Panc1 (cell line): ENCODE measurements around the gene CSF1. TPM values are rescaled to one million over a fixed set of nuclear protein-coding genes. Genes with fewer than 3 reads are reported as not detected.

Source experiments
- ATAC-seq: fragments of 200-7000 bp; cut with Tn5 transposase; 2 replicates; pipeline ENCODE4 v1.9.1; 2020; ENCODE audit warnings: mild to moderate bottlenecking, moderate library complexity
- BruUV-seq: library from RNA; stranded (reverse); fragments of 400-500 nt; replicated peaks from 2 replicates; lab custom pipeline; 2021; lab: Mats Ljungman, UMichigan
- CTCF ChIA-PET: fragments of 300-600 bp; sonication (Branson Sonifier 250); formaldehyde crosslinking; loops from one replicate; lab custom pipeline; 2022; ENCODE audit warnings: antibody characterized with exemption; lab: Charles Lee
- POLR2A ChIA-PET: fragments of 300-600 bp; sonication (Branson Sonifier 250); formaldehyde crosslinking; loops from one replicate; lab custom pipeline; 2022; ENCODE audit warnings: antibody characterized with exemption; lab: Charles Lee
- DNase-seq: peaks from one replicate; pipeline ENCODE4 v3.0.0-alpha.2; 2010; ENCODE audit warnings: low read depth, low spot score
- H3K27ac ChIP-seq: 2 replicates; pipeline ENCODE4 v1.5.1; 2011; ENCODE audit warnings: mild to moderate bottlenecking, low read length, inconsistent platforms
- H3K27me3 ChIP-seq: fragments of 200-500 bp; sonication (Bioruptor generic); 2 replicates; pipeline ENCODE4 v1.6.0; 2014; ENCODE audit warnings: low read length, inconsistent platforms; ENCODE audit not compliant: control insufficient read depth, insufficient read depth
- H3K36me3 ChIP-seq: fragments of 200-500 bp; sonication (Bioruptor generic); 2 replicates; pipeline ENCODE4 v1.5.1; 2014; ENCODE audit warnings: inconsistent platforms, mild to moderate bottlenecking, low read length, moderate library complexity; ENCODE audit not compliant: control insufficient read depth, insufficient read depth
- H3K4me1 ChIP-seq: 2 replicates; pipeline ENCODE4 v1.5.1; 2011; ENCODE audit warnings: inconsistent platforms, mild to moderate bottlenecking, low read length, moderate library complexity; ENCODE audit not compliant: control insufficient read depth, insufficient read depth
- H3K4me3 ChIP-seq, 2 experiments: 2 replicates each; pipeline ENCODE4 v1.5.1; 2011 to 2012; ENCODE audit warnings: low read depth in 2 of 2, low read length in 2 of 2, mild to moderate bottlenecking in 2 of 2, inconsistent platforms in 1 of 2, moderate library complexity in 1 of 2
- H3K9me3 ChIP-seq: fragments of 200-500 bp; sonication (Bioruptor generic); 2 replicates; pipeline ENCODE4 v1.5.1; 2014; ENCODE audit warnings: low read depth, mild to moderate bottlenecking, inconsistent platforms, low read length, moderate library complexity; ENCODE audit not compliant: control insufficient read depth, insufficient read depth
- CTCF ChIP-seq: fragments of 450-650 bp; IDR thresholded peaks from 2 replicates; pipeline ENCODE4 v1.5.1; 2017; ENCODE audit warnings: mild to moderate bottlenecking
- POLR2AphosphoS5 ChIP-seq: IDR thresholded peaks from 2 replicates; pipeline ENCODE4 v1.6.1; 2012; ENCODE audit warnings: mild to moderate bottlenecking, low read depth, low read length, moderate library complexity
- REST ChIP-seq, 2 experiments: IDR thresholded peaks; 2 replicates each; pipeline ENCODE4 v1.6.1; 2011 to 2012; ENCODE audit warnings: low read depth in 2 of 2, control low read depth in 1 of 2, low read length in 1 of 2, mild to moderate bottlenecking in 1 of 2, moderate library complexity in 1 of 2; ENCODE audit not compliant: insufficient read depth in 1 of 2
- SIN3A ChIP-seq: IDR thresholded peaks from 2 replicates; pipeline ENCODE4 v1.6.1; 2012; ENCODE audit warnings: low read depth, mild to moderate bottlenecking, low read length, moderate library complexity, borderline replicate concordance; ENCODE audit not compliant: insufficient read depth
- TCF7L2 ChIP-seq: IDR thresholded peaks from 2 replicates; pipeline ENCODE4 v1.6.1; 2011; ENCODE audit warnings: mild to moderate bottlenecking, low read depth, low read length, inconsistent platforms
- in situ Hi-C: cut with HindIII; loops from 2 replicates; pipeline ENCODE4 v1.10.0; 2016; ENCODE audit warnings: low sequenced_read_pairs, low pct_unique_long_range_greater_than_20kb
- intact Hi-C: fragments of 100-400 bp; cut with micrococcal nuclease; formaldehyde crosslinking; loops from one replicate; pipeline ENCODE4 v1.10.0; 2022; ENCODE audit not compliant: unreplicated experiment
- total RNA-seq: library from RNA; stranded (reverse); gene quantifications from one replicate; pipeline ENCODE4 v1.2.1, GENCODE V29; 2021; ENCODE audit not compliant: unreplicated experiment

CSF1 gene
- total RNA-seq, 1 experiment from 2014 or later: 217 TPM

GRCh38 chr1:109925159-109925990 is 14.7 kb downstream of the CSF1 start:
- intact Hi-C loops: no loop called here

GRCh38 chr1:109926662-109927300 is 16.1 kb downstream of the CSF1 start:
- H3K9me3 ChIP-seq: no peaks in the 10 kb centered on the region
- H3K36me3 ChIP-seq: no peaks in the 10 kb centered on the region; the same call in 1 of the 2 replicates
- peak overlapping the region; percentile 97 for H3K27ac ChIP-seq
- H3K27me3 ChIP-seq: no peaks in the 10 kb centered on the region
- in situ Hi-C loops (no loop called here), intact Hi-C loops (no loop called here)
- CTCF ChIA-PET: no interaction called here
- DNase-seq (no peak), ATAC-seq (no peak)
- H3K4me3 ChIP-seq: no peak overlapping the region
- TF ChIP-seq REST (IDR thresholded peaks at IDR 0.05; ENCODE audit: insufficient read depth in 1 of 2, low read depth in 2 of 2, low read length in 1 of 2): no peak
- TF ChIP-seq TCF7L2: no peak
- no peak; the same call in 1 of the 2 replicates for TF ChIP-seq POLR2AphosphoS5
- TF ChIP-seq SIN3A: no peak
- no peak for TF ChIP-seq CTCF
- peaks cover 95% of the 10 kb centered on the region for H3K4me1 ChIP-seq
- BruUV-seq: no TSS peak
- POLR2A ChIA-PET: no interaction called here

More at GRCh38 chr1:109925159-109925990, 14.7 kb downstream of the CSF1 start:
- ATAC-seq (no peak), DNase-seq (no peak)
- peaks cover 97% of the 10 kb centered on the region for H3K4me1 ChIP-seq
- no peak overlapping the region for H3K4me3 ChIP-seq
- BruUV-seq: no TSS peak
- ChIA-PET CTCF (no interaction called here), POLR2A (no interaction called here)
- H3K27me3 ChIP-seq: no peaks in the 10 kb centered on the region
- no peaks in the 10 kb centered on the region for H3K9me3 ChIP-seq
- no peaks in the 10 kb centered on the region; the same call in 1 of the 2 replicates for H3K36me3 ChIP-seq
- TF ChIP-seq REST (IDR thresholded peaks at IDR 0.05; ENCODE audit: insufficient read depth in 1 of 2, low read depth in 2 of 2, low read length in 1 of 2) (no peak), POLR2AphosphoS5 (no peak)
- peak overlapping the region; percentile 97 for H3K27ac ChIP-seq
- in situ Hi-C loops: no loop called here
